Measurements from ENCODE around the gene ARFRP1. TPM values are rescaled to one million over a fixed set of nuclear protein-coding genes. Genes with fewer than 3 reads are reported as not detected.

The ARFRP1 gene
- total and polyA plus RNA-seq, 2 of the 13 experiments (the other 11 are each of a cell fraction or from before 2014, with no cell fraction given), result 32.0 to 51.1 TPM

- TF ChIP-seq ZNF746 (CRISPR knock-in tag; IDR thresholded peaks at IDR 0.05) (no peak), LRRFIP1 (CRISPR knock-in tag; conservative IDR thresholded peaks at IDR 0.05) (no peak), RFXANK (CRISPR knock-in tag; IDR thresholded peaks at IDR 0.05) (no peak), NRL (CRISPR knock-in tag; IDR thresholded peaks at IDR 0.05; ENCODE audit: borderline replicate concordance) (peak; percentile 28; the same call in 1 of the 2 replicates), ZNF468 (CRISPR knock-in tag; IDR thresholded peaks at IDR 0.05) (no peak), YEATS2 (CRISPR knock-in tag; IDR thresholded peaks at IDR 0.05; ENCODE audit: borderline replicate concordance) (no peak), ETV5 (CRISPR knock-in tag; IDR thresholded peaks at IDR 0.05; ENCODE audit: borderline replicate concordance) (no peak), ZNF687 (CRISPR knock-in tag; IDR thresholded peaks at IDR 0.05) (peak; percentile 51; the same call in 1 of the 2 replicates), CREBL2 (CRISPR knock-in tag; IDR thresholded peaks at IDR 0.05; ENCODE audit: borderline replicate concordance) (0 out of 2 replicates have a peak, but pooled peaks have one; percentile 40), FOXO1 (CRISPR knock-in tag; IDR thresholded peaks at IDR 0.05) (0 out of 2 replicates have a peak, but pooled peaks have one; percentile 7), PLSCR1 (CRISPR knock-in tag; IDR thresholded peaks at IDR 0.05; ENCODE audit: borderline replicate concordance) (no peak), TEF (CRISPR knock-in tag; IDR thresholded peaks at IDR 0.05) (no peak), XBP1 (CRISPR knock-in tag; IDR thresholded peaks at IDR 0.05) (no peak), ZNF292 (CRISPR knock-in tag; IDR thresholded peaks at IDR 0.05; ENCODE audit: borderline replicate concordance, low read depth) (no peak), ARID4A (CRISPR knock-in tag; IDR thresholded peaks at IDR 0.05; ENCODE audit: borderline replicate concordance) (0 out of 2 replicates have a peak, but pooled peaks have one; percentile 12)
Observed at GRCh38 chr20:63748070-63748933, 40.5 kb upstream of the ARFRP1 start (continued).
